HG02970 (cell line): ENCODE results near the gene NUTF2.
"Not testable (repeated sequence)": the region's sequence is repeated elsewhere in the genome, so short reads cannot be mapped to it uniquely, and the experiment has no call there.

ENCODE experiments used
- ATAC-seq: cut with Tn5 transposase; IDR thresholded peaks from one replicate; pipeline ENCODE4 v1.9.1; 2021; ENCODE audit warnings: mild to moderate bottlenecking, moderate library complexity, moderate number of reproducible peaks; ENCODE audit not compliant: unreplicated experiment, low FRiP score

The NUTF2 gene

GRCh38 chr16:67837190-67837589, 9.5 kb upstream of the NUTF2 start:
- not testable (repeated sequence) for ATAC-seq

- no peak for ATAC-seq
Observed at GRCh38 chr16:67837811-67838210, 8.9 kb upstream of the NUTF2 start.

GRCh38 chr16:67841198-67841815, 5.4 kb upstream of the NUTF2 start:
- no peak for ATAC-seq

GRCh38 chr16:67841816-67842508, 4.8 kb upstream of the NUTF2 start, which contains the start of gene THAP11:
Gene THAP11, plus strand, starts transcription at chr16:67842320. Its CDS starts 235 bp downstream, at chr16:67842555.
- peak; percentile 53 for ATAC-seq

- peak; percentile 1 for ATAC-seq
Observed at GRCh38 chr16:67842509-67843342, 4.0 kb upstream of the NUTF2 start.

- ATAC-seq: no peak
Observed at GRCh38 chr16:67843343-67843765, 3.4 kb upstream of the NUTF2 start.

- no peak for ATAC-seq
Observed at GRCh38 chr16:67844497-67844896, 2.2 kb upstream of the NUTF2 start.

GRCh38 chr16:67845291-67846062, 1.3 kb upstream of the NUTF2 start:
- ATAC-seq: no peak

GRCh38 chr16:67846063-67846319, 742 bp upstream of the NUTF2 start:
- no peak for ATAC-seq

- ATAC-seq: peak; percentile 31
Observed at GRCh38 chr16:67847064-67847861, 530 bp downstream of the NUTF2 start, which contains the start of gene CENPT. Gene CENPT, minus strand, starts transcription at chr16:67847693. Its CDS starts 13,834 bp downstream, at chr16:67833859.

GRCh38 chr16:67848118-67848517, 1.4 kb downstream of the NUTF2 start:
- no peak for ATAC-seq

- ATAC-seq: no peak
Observed at GRCh38 chr16:67853670-67854069, 6.9 kb downstream of the NUTF2 start.

- no peak for ATAC-seq
Observed at GRCh38 chr16:67855789-67856188, 9.1 kb downstream of the NUTF2 start.

GRCh38 chr16:67856927-67857546, 10.3 kb downstream of the NUTF2 start:
- ATAC-seq: no peak

- ATAC-seq: no peak
Observed at GRCh38 chr16:67857547-67858233, 11.0 kb downstream of the NUTF2 start.

GRCh38 chr16:67858500-67858899, 11.8 kb downstream of the NUTF2 start:
- no peak for ATAC-seq

- ATAC-seq: no peak
Observed at GRCh38 chr16:67860589-67861398, 14.1 kb downstream of the NUTF2 start.

GRCh38 chr16:67861877-67862276, 15.1 kb downstream of the NUTF2 start:
- ATAC-seq: no peak
